H1 (cell line): ENCODE results near the gene FNDC5.

Experiments
- GABPA ChIP-seq: IDR thresholded peaks from 2 replicates; pipeline ENCODE4 v1.6.1; 2011; ENCODE audit warnings: mild to moderate bottlenecking, low read length, moderate library complexity, borderline replicate concordance; ENCODE audit not compliant: insufficient read depth
- TF ChIP-seq, protein P1 (sequence below), 3 experiments: IDR thresholded peaks; 1 replicate in 2 of 3; 2 replicates in 1 of 3; pipeline versions ENCODE4 v1.5.1 to v1.6.1; 2011; ENCODE audit warnings: low read length in 3 of 3, mild to moderate bottlenecking in 3 of 3, inconsistent platforms in 2 of 3, low read depth in 1 of 3, moderate library complexity in 1 of 3; ENCODE audit not compliant: insufficient read depth in 1 of 3; ENCODE audit errors: control extremely low read depth in 1 of 3

- TF ChIP-seq, protein P1, sequence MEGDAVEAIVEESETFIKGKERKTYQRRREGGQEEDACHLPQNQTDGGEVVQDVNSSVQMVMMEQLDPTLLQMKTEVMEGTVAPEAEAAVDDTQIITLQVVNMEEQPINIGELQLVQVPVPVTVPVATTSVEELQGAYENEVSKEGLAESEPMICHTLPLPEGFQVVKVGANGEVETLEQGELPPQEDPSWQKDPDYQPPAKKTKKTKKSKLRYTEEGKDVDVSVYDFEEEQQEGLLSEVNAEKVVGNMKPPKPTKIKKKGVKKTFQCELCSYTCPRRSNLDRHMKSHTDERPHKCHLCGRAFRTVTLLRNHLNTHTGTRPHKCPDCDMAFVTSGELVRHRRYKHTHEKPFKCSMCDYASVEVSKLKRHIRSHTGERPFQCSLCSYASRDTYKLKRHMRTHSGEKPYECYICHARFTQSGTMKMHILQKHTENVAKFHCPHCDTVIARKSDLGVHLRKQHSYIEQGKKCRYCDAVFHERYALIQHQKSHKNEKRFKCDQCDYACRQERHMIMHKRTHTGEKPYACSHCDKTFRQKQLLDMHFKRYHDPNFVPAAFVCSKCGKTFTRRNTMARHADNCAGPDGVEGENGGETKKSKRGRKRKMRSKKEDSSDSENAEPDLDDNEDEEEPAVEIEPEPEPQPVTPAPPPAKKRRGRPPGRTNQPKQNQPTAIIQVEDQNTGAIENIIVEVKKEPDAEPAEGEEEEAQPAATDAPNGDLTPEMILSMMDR (IDR thresholded peaks at IDR 0.05; ENCODE audit: control extremely low read depth in 1 of 3, insufficient read depth in 1 of 3, low read depth in 1 of 3, low read length in 3 of 3): no peak
- no peak for TF ChIP-seq GABPA
Observed at GRCh38 chr1:32813941-32814739, 56.6 kb downstream of the FNDC5 start.
